Activated naive CD4-positive, alpha-beta T cell treated with anti-CD3 and anti-CD28 coated beads, Interleukin-2, amount 10 ng/mL, durations not matched to agents 7 days and 5 days (primary cell): ENCODE results near the gene LNPEP.
A peak's percentile ranks its signal among the peaks of the same experiment; 100 is the strongest.

ENCODE experiments used
- CTCF ChIA-PET: fragments of 350-600 bp; sonication (Branson Sonifier 250); formaldehyde crosslinking; loops from one replicate; lab custom pipeline; 2021; ENCODE audit warnings: antibody characterized with exemption; lab: Charles Lee
- DNase-seq: peaks from one replicate; pipeline ENCODE4 v3.0.0-alpha.2; 2020
- H3K27ac Mint-ChIP-seq: one replicate; pipeline ENCODE4 v1.8.0; 2021; ENCODE audit warnings: mild to moderate bottlenecking, moderate library complexity, mixed read lengths
- H3K27me3 Mint-ChIP-seq: one replicate; pipeline ENCODE4 v1.8.0; 2021; ENCODE audit warnings: mild to moderate bottlenecking, mixed read lengths
- H3K36me3 Mint-ChIP-seq: one replicate; pipeline ENCODE4 v1.8.0; 2021; ENCODE audit warnings: mixed read lengths
- H3K4me1 Mint-ChIP-seq: one replicate; pipeline ENCODE4 v1.8.0; 2021; ENCODE audit warnings: mixed read lengths
- H3K4me3 Mint-ChIP-seq: one replicate; pipeline ENCODE4 v1.8.0; 2021; ENCODE audit warnings: mild to moderate bottlenecking, moderate library complexity, mixed read lengths
- H3K9me3 Mint-ChIP-seq: one replicate; pipeline ENCODE4 v1.8.0; 2021; ENCODE audit warnings: mixed read lengths

LNPEP gene

GRCh38 chr5:97043511-97043910, 107.6 kb downstream of the LNPEP start:
- Mint-ChIP-seq H3K9me3 (no peaks in the 10 kb centered on the region), H3K27ac (no peak overlapping the region), H3K4me3 (no peak overlapping the region), H3K36me3 (no peaks in the 10 kb centered on the region), H3K4me1 (no peaks in the 10 kb centered on the region), H3K27me3 (peaks cover 13% of the 10 kb centered on the region)
- DNase-seq = no peak
- CTCF ChIA-PET = interaction anchor here (1.2 to 2.4 kb wide), 5 partner anchors 80 to 176 kb away, joined by 3 to 11 read pairs (median 4); partner anchors contain the start of gene LIX1

GRCh38 chr5:97044052-97044451, 108.2 kb downstream of the LNPEP start:
- Mint-ChIP-seq H3K4me1 (no peaks in the 10 kb centered on the region), H3K36me3 (no peaks in the 10 kb centered on the region), H3K27ac (no peak overlapping the region), H3K9me3 (no peaks in the 10 kb centered on the region), H3K27me3 (peaks cover 13% of the 10 kb centered on the region), H3K4me3 (no peak overlapping the region)
- CTCF ChIA-PET = interaction anchor here (0.9 to 2.4 kb wide), 8 partner anchors 81 to 291 kb away, joined by 3 to 11 read pairs (median 4); partner anchors contain the start of gene LIX1
- DNase-seq = no peak

- Mint-ChIP-seq H3K27ac (no peak overlapping the region), H3K9me3 (no peaks in the 10 kb centered on the region), H3K4me1 (peaks cover 6% of the 10 kb centered on the region), H3K4me3 (no peak overlapping the region), H3K36me3 (no peaks in the 10 kb centered on the region), H3K27me3 (peaks cover 23% of the 10 kb centered on the region)
- no peak for DNase-seq
- CTCF ChIA-PET = interaction anchor here (0.9 to 3.0 kb wide), 14 partner anchors 9 to 295 kb away, joined by 3 to 22 read pairs (median 3); partner anchors contain the start of gene LIX1
These were observed 110.5 kb downstream of the LNPEP start for GRCh38 chr5:97046270-97046982.

GRCh38 chr5:97047076-97047475, 111.2 kb downstream of the LNPEP start:
- Mint-ChIP-seq H3K36me3 (no peaks in the 10 kb centered on the region), H3K27me3 (peaks cover 23% of the 10 kb centered on the region), H3K27ac (peak overlapping the region; percentile 10), H3K9me3 (no peaks in the 10 kb centered on the region), H3K4me1 (peaks cover 6% of the 10 kb centered on the region), H3K4me3 (no peak overlapping the region)
- no peak for DNase-seq
- CTCF ChIA-PET = interaction anchor here (1.2 to 3.0 kb wide), 5 partner anchors 96 to 296 kb away, joined by 3 to 22 read pairs (median 4); partner anchors contain the start of gene LIX1

- no peaks in the 10 kb centered on the region for H3K36me3 Mint-ChIP-seq
- H3K27me3 Mint-ChIP-seq = peaks cover 20% of the 10 kb centered on the region
- CTCF ChIA-PET = interaction anchor here (0.7 to 1.7 kb wide), 5 partner anchors 52 to 435 kb away, joined by 3 to 7 read pairs (median 4); no protein-coding TSS in a partner anchor
These were observed 113.3 kb downstream of the LNPEP start for GRCh38 chr5:97049175-97049574.

GRCh38 chr5:97056263-97056662, 120.4 kb downstream of the LNPEP start:
- DNase-seq = no peak
- CTCF ChIA-PET = no interaction called here
- no peaks in the 10 kb centered on the region for H3K36me3 Mint-ChIP-seq
- H3K27ac Mint-ChIP-seq = no peak overlapping the region
- no peaks in the 10 kb centered on the region for H3K9me3 Mint-ChIP-seq
- peaks cover 15% of the 10 kb centered on the region for H3K27me3 Mint-ChIP-seq
- H3K4me1 Mint-ChIP-seq = no peaks in the 10 kb centered on the region
- no peak overlapping the region for H3K4me3 Mint-ChIP-seq

More at GRCh38 chr5:97049175-97049574, 113.3 kb downstream of the LNPEP start:
- H3K4me1 Mint-ChIP-seq = peaks cover 6% of the 10 kb centered on the region
- no peak overlapping the region for H3K27ac Mint-ChIP-seq
- no peak for DNase-seq
- no peak overlapping the region for H3K4me3 Mint-ChIP-seq
- no peaks in the 10 kb centered on the region for H3K9me3 Mint-ChIP-seq

- CTCF ChIA-PET = interaction anchor here (1.0 kb wide), 1 partner anchor 81 kb away, joined by 3 read pairs; the partner anchor contains the start of gene LIX1
- no peak overlapping the region for H3K4me3 Mint-ChIP-seq
- no peaks in the 10 kb centered on the region for H3K36me3 Mint-ChIP-seq
- H3K27ac Mint-ChIP-seq = no peak overlapping the region
- no peaks in the 10 kb centered on the region for H3K9me3 Mint-ChIP-seq
- no peaks in the 10 kb centered on the region for H3K4me1 Mint-ChIP-seq
- H3K27me3 Mint-ChIP-seq = peaks cover 5% of the 10 kb centered on the region
- no peak for DNase-seq
These were observed 126.2 kb downstream of the LNPEP start for GRCh38 chr5:97062046-97062445.

GRCh38 chr5:97063251-97063650, 127.4 kb downstream of the LNPEP start:
- Mint-ChIP-seq H3K27me3 (peaks cover 3% of the 10 kb centered on the region), H3K27ac (no peak overlapping the region), H3K4me3 (no peak overlapping the region), H3K4me1 (no peaks in the 10 kb centered on the region), H3K36me3 (no peaks in the 10 kb centered on the region), H3K9me3 (no peaks in the 10 kb centered on the region)
- no peak for DNase-seq
- CTCF ChIA-PET = interaction anchor here (1.0 kb wide), 1 partner anchor 311 kb away, joined by 3 read pairs; no protein-coding TSS in a partner anchor

GRCh38 chr5:97065475-97065874, 129.6 kb downstream of the LNPEP start:
- H3K4me3 Mint-ChIP-seq = no peak overlapping the region
- H3K9me3 Mint-ChIP-seq = no peaks in the 10 kb centered on the region
- H3K27ac Mint-ChIP-seq = no peak overlapping the region
- peaks cover 7% of the 10 kb centered on the region for H3K27me3 Mint-ChIP-seq
- no peaks in the 10 kb centered on the region for H3K4me1 Mint-ChIP-seq
- H3K36me3 Mint-ChIP-seq = no peaks in the 10 kb centered on the region
- DNase-seq = no peak
- CTCF ChIA-PET = no interaction called here

GRCh38 chr5:97067296-97067850, 131.5 kb downstream of the LNPEP start:
- Mint-ChIP-seq H3K4me3 (no peak overlapping the region), H3K27me3 (peaks cover 7% of the 10 kb centered on the region), H3K9me3 (no peaks in the 10 kb centered on the region), H3K27ac (no peak overlapping the region), H3K4me1 (no peaks in the 10 kb centered on the region), H3K36me3 (no peaks in the 10 kb centered on the region)
- CTCF ChIA-PET = no interaction called here
- no peak for DNase-seq

GRCh38 chr5:97070234-97070633, 134.4 kb downstream of the LNPEP start:
- H3K27ac Mint-ChIP-seq = no peak overlapping the region
- peaks cover 7% of the 10 kb centered on the region for H3K27me3 Mint-ChIP-seq
- CTCF ChIA-PET = interaction anchor here (0.6 kb wide), 1 partner anchor 11 kb away, joined by 3 read pairs; no protein-coding TSS in a partner anchor
- H3K4me3 Mint-ChIP-seq = no peak overlapping the region
- H3K4me1 Mint-ChIP-seq = no peaks in the 10 kb centered on the region
- no peaks in the 10 kb centered on the region for H3K9me3 Mint-ChIP-seq
- DNase-seq = no peak
- no peaks in the 10 kb centered on the region for H3K36me3 Mint-ChIP-seq

GRCh38 chr5:97071101-97071500, 135.2 kb downstream of the LNPEP start:
- CTCF ChIA-PET = no interaction called here

GRCh38 chr5:97071993-97072392, 136.1 kb downstream of the LNPEP start:
- no peak overlapping the region for H3K4me3 Mint-ChIP-seq
- H3K9me3 Mint-ChIP-seq = no peaks in the 10 kb centered on the region
- no peaks in the 10 kb centered on the region for H3K4me1 Mint-ChIP-seq
- CTCF ChIA-PET = no interaction called here
- H3K36me3 Mint-ChIP-seq = no peaks in the 10 kb centered on the region
- DNase-seq = no peak
- peaks cover 4% of the 10 kb centered on the region for H3K27me3 Mint-ChIP-seq
- no peak overlapping the region for H3K27ac Mint-ChIP-seq

More at GRCh38 chr5:97071101-97071500, 135.2 kb downstream of the LNPEP start:
- Mint-ChIP-seq H3K27ac (no peak overlapping the region), H3K27me3 (peaks cover 4% of the 10 kb centered on the region), H3K36me3 (no peaks in the 10 kb centered on the region), H3K9me3 (no peaks in the 10 kb centered on the region), H3K4me3 (no peak overlapping the region), H3K4me1 (no peaks in the 10 kb centered on the region)
- no peak for DNase-seq

- no peak overlapping the region for H3K4me3 Mint-ChIP-seq
- no peaks in the 10 kb centered on the region for H3K36me3 Mint-ChIP-seq
- CTCF ChIA-PET = no interaction called here
- no peaks in the 10 kb centered on the region for H3K4me1 Mint-ChIP-seq
- no peak for DNase-seq
- H3K27me3 Mint-ChIP-seq = peaks cover 4% of the 10 kb centered on the region
- H3K27ac Mint-ChIP-seq = no peak overlapping the region
- H3K9me3 Mint-ChIP-seq = no peaks in the 10 kb centered on the region
These were observed 136.8 kb downstream of the LNPEP start for GRCh38 chr5:97072696-97073095.
